GM10248 (cell line): Measurements from ENCODE around the gene DYRK1B.

Experiments
- CTCF ChIA-PET: fragments of 300-600 bp; sonication (Branson Sonifier 250); formaldehyde crosslinking; extraction: SDS; loops from one replicate; lab custom pipeline; 2021; ENCODE audit warnings: antibody characterized with exemption; lab: Yijun Ruan, JAX
- POLR2A ChIA-PET: fragments of 350-650 bp; sonication (Branson Sonifier 250); formaldehyde crosslinking; extraction: SDS; loops from one replicate; lab custom pipeline; 2020; ENCODE audit warnings: antibody characterized with exemption; lab: Yijun Ruan, JAX
- DNase-seq: peaks from one replicate; pipeline ENCODE4 v3.0.0; 2012; ENCODE audit errors: extremely low spot score
- TF ChIP-seq, protein P1 (sequence below): IDR thresholded peaks from 2 replicates; pipeline ENCODE4 v1.5.1; 2012; ENCODE audit warnings: mild to moderate bottlenecking, low read depth; ENCODE audit errors: extremely low read depth, missing control alignments, control extremely low read depth

Gene DYRK1B

DNA sequence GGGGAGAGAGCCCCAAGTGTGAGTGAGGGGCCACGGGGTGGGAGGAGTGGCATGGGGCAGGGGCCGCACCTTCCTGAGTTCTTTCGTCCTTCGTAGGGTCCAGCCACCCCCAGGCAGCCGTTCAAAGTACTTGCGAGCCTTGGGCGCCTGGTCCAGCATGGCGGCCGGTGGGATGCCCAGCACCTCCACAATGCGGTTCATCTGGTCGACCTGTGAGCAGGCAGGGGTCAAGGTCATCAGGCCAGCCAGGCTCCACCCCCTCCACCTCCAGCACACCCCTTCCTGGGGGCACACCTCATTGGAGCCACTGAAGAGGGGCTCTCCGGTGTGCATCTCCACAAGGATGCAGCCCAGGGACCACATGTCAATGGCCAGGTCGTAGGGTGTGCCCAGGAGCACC, 6.7 kb downstream of the DYRK1B start:
- TF ChIP-seq, protein P1, sequence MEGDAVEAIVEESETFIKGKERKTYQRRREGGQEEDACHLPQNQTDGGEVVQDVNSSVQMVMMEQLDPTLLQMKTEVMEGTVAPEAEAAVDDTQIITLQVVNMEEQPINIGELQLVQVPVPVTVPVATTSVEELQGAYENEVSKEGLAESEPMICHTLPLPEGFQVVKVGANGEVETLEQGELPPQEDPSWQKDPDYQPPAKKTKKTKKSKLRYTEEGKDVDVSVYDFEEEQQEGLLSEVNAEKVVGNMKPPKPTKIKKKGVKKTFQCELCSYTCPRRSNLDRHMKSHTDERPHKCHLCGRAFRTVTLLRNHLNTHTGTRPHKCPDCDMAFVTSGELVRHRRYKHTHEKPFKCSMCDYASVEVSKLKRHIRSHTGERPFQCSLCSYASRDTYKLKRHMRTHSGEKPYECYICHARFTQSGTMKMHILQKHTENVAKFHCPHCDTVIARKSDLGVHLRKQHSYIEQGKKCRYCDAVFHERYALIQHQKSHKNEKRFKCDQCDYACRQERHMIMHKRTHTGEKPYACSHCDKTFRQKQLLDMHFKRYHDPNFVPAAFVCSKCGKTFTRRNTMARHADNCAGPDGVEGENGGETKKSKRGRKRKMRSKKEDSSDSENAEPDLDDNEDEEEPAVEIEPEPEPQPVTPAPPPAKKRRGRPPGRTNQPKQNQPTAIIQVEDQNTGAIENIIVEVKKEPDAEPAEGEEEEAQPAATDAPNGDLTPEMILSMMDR: no peak
- CTCF ChIA-PET: interaction anchor here (1.4 to 3.2 kb wide), 2 partner anchors 17 to 35 kb away, joined by 5 to 18 read pairs; partner anchors contain the start of gene FBL
- no peak for DNase-seq
- POLR2A ChIA-PET: no interaction called here

DNA sequence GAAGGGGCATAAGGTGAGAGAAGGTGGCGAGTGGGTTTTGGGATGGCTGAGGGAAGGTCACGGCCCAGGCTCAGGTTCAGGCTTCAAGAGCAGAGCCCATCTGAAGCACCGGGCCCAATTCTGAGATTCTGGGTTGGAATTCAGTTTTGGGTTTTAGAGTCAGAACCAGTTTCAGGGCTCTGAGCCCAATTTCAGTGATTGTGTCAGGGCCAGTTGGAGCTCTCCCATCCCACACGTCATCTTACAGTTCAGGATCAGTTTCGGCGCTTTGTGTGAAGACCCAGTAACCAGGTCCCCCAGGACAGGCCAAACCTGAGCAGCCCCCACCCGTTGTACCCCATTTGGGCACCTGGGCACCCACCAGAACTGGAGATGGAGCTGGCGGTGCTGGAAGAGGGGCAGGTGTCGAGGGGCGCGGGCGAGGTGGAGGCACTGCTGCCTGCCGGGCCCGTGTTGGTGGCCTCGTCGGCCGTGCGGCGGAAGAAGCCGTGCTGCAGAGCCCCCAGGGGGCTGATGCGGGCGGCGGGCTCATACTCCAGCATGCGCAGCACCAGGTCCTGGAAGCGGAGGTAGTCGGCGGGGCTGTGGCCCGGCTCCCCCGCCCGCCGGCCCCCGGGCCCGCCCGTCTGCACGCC, 7.5 kb downstream of the DYRK1B start:
- TF ChIP-seq, protein P1: no peak
- DNase-seq: no peak
- ChIA-PET POLR2A (no interaction called here), CTCF (no interaction called here)

DNA sequence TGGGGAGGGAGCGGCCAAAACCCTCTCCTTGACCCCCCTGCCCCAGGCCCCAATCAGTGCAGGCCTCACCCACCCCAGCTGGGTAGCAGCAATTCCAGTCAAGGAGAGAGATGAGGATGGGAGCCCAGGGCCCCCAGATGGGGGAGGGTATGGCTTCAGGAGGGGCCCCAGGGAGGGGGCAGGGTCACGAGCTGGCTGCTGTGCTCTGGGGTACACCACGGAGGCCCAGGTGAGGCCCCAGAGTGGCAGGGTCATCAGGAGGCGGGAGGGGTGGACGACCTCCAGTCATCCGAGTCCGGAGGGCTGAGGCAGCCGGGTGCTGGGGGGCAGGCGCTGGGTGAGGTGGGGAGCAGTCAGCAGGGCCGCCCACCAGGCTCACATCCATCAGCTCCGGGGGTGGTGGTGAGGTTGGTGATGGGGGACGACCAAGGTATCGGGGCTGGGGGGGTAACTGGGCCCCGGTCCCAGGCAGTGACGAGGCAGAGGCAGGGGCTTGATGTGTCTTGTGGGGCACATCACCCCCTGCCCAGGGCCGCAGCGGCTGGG, 8.4 kb downstream of the DYRK1B start:
- POLR2A ChIA-PET: interaction anchor here (0.6 kb wide), 1 partner anchor 385 kb away, joined by 8 read pairs; no protein-coding TSS in a partner anchor
- CTCF ChIA-PET: interaction anchor here (1.4 to 1.8 kb wide), 2 partner anchors 17 to 23 kb away, joined by 3 to 4 read pairs; no protein-coding TSS in a partner anchor
- no peak for DNase-seq
- TF ChIP-seq, protein P1: no peak

DNA sequence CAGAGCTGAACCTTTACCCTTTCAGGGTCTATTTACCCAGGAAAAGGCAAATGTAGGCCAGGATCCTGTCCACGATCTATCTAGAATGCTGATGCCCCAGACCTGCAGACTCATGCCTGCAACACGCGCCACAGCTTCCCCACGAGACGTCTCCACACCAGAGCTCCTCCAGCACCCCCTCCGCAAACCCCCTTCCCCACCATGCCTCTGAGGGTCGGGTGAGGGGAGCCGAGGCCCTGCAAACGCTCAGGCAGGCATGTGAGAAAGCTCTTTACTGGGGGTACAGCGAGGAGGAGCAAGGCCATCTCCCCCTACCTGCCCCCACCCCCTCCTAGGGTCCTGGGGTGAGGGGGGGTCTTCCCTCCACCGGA, 8.9 kb downstream of the DYRK1B start:
- ChIA-PET CTCF (interaction anchor here (0.7 to 1.8 kb wide), 5 partner anchors 16 to 146 kb away, joined by 3 to 7 read pairs (median 4); partner anchors contain the start of gene PSMC4), POLR2A (no interaction called here)
- TF ChIP-seq, protein P1: no peak
- DNase-seq: no peak

DNA sequence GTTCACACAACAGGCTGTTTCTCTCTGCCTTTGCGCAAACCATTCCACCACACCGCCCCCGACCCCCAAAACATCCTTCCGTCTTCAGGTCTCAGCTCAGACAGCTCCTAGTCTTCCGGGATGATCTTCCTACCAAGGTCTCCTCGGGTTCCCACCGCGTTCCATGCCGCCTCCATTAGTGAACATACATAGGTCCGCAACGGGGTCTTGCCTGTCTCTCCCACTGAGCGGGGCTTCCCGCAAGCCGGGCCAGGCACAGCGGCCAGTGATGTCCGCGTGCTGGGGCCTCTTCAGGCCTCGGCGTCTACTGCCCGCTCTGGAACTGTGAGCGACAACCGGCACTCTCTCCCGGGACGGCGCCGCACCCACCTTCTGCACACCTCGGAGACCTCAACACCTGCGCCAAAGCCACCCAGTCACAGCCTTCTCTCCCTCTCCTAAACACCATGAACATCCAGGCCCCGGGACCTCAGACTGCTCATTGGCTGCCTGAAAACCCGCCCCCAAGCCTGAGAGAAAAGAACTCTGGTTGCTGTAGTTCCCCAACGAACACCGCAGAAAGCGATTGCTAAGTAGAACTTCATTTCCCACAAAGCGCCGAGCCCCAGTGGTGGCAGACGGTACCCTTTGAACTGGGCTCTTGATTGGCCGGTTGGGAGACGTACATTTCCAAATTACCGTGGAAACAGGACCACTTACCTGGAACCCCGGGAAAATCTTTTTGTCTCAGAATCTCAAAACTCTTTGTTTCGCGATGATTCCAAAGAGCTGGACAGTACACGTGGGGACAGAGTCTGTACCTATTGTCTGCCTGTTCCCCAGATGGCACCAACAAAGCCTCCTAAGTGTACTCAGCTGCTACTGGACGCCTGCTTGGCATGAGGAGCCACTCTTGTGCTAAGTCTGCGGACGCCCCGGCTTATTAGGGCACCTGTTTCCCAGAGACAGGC, 9.5 kb downstream of the DYRK1B start:
- ChIA-PET POLR2A (no interaction called here), CTCF (interaction anchor here (0.7 to 1.8 kb wide), 6 partner anchors 16 to 148 kb away, joined by 3 to 7 read pairs (median 4); partner anchors contain the start of gene PSMC4)
- peak; percentile 92 for DNase-seq
- TF ChIP-seq, protein P1: no peak

DNA sequence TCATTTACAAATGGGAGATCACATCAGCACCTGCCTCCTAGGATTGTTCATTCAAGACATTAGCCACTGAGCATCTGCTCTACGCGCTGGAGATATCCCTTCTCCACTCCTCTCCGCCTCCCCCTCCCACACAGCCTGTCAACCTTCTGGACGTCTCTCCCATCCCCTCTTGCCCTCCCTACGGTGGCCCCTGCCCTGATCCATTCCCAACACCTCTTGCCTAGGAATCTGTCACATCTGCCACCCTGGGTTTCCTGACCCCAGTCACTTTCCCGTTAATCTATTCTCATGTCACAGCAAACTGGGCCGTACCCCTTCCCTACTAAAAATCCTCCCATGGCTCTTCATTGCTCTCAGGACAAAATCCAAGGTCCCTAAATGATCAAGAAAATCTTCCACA, 10.3 kb downstream of the DYRK1B start:
- ChIA-PET CTCF (interaction anchor here (1.0 to 1.8 kb wide), 4 partner anchors 9 to 147 kb away, joined by 4 read pairs; partner anchors contain the start of gene DYRK1B), POLR2A (interaction anchor here (0.7 kb wide), 1 partner anchor 336 kb away, joined by 4 read pairs; no protein-coding TSS in a partner anchor)
- no peak for DNase-seq
- TF ChIP-seq, protein P1: no peak
